SK-N-MC (cell line): ENCODE measurements around the gene ESPL1.

Experiments
- EZH2 ChIP-seq: fragments of 200-600 bp; sonication (generic); IDR thresholded peaks from one replicate; pipeline ENCODE4 v1.6.1; 2017; ENCODE audit warnings: antibody characterized with exemption
- FOXP2 ChIP-seq: optimal IDR thresholded peaks from 2 replicates; pipeline ENCODE3; 2011; ENCODE audit warnings: mild to moderate bottlenecking, moderate library complexity; ENCODE audit not compliant: insufficient read depth; ENCODE audit errors: extremely low read length, control extremely low read depth
- POLR2AphosphoS5 ChIP-seq: IDR thresholded peaks from 2 replicates; pipeline ENCODE4 v1.6.1; 2012; ENCODE audit warnings: mild to moderate bottlenecking, low read depth, low read length, borderline replicate concordance

DNA sequence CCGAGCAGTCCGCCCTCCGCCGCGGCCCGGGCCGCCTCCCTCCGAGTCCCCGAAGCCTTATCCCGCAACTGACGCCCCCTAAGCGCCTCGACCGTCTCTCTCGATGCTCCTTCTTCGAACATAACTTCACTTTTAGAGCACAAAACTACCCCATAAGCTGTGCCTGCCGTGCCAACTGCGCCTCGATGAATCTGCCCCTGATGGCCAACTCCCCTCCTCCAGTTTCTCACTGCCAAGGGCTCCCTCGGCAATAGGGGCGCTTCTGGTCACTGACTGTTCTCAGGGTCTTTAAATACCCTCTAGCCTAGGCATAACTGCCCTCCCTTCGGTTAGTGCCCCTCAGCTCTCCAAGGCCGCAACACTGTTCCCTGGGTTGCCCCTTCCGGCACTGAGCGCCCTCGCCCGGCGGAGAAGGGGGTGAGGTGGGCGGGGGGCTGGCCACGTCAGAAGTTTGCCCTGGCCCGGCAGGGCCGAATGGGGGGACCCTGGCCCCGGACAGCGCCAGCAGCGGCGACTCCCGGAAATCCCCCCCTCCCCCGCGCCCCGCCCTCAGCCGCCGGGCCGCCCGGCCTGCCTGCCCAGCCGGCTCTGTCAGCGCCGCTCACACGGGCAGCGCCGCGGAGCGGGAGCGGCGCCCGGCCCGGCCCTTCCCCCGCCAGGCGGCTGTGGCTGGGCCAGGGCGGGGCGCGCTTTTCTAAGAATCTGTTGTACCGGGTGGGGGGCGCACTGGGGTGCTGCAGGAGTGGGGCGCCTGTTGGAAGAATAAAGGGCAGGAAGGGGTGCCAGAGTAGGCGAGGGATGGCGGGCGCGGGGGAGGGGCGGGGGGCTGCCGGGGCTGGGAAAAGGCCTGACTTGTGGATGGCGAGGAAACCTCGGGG lies 46.7 kb upstream of the ESPL1 start:
- no peak for TF ChIP-seq EZH2
- TF ChIP-seq POLR2AphosphoS5: peak; percentile 69
- TF ChIP-seq FOXP2: no peak
